Stimulated activated CD8-positive, alpha-beta memory T cell treated with anti-CD3 and anti-CD28 coated beads, Interleukin-2, amount 100 ng/mL, for 1 hour (primary cell): ENCODE measurements around the gene BABAM2.
"Not testable (repeated sequence)": the region's sequence is repeated elsewhere in the genome, so short reads cannot be mapped to it uniquely, and the experiment has no call there.

Experiments
- DNase-seq, 2 donors: peaks; one replicate each; pipeline ENCODE4 v3.0.0-alpha.2; 2020; ENCODE audit warnings: low read depth in 2 of 2

The BABAM2 gene

GRCh38 chr2:27942612-27943547, 52.4 kb downstream of the BABAM2 start:
- DNase-seq, result no peak

- DNase-seq, result no peak
Observed at GRCh38 chr2:27946530-27947060, 56.1 kb downstream of the BABAM2 start.

GRCh38 chr2:27952070-27952469, 61.5 kb downstream of the BABAM2 start:
- no peak for DNase-seq

- no peak for DNase-seq
Observed at GRCh38 chr2:27953077-27953476, 62.5 kb downstream of the BABAM2 start.

GRCh38 chr2:27954221-27954673, 63.7 kb downstream of the BABAM2 start:
- no peak for DNase-seq

GRCh38 chr2:27954771-27955383, 64.3 kb downstream of the BABAM2 start:
- no peak for DNase-seq

GRCh38 chr2:27955384-27956161, 65.0 kb downstream of the BABAM2 start:
- no peak for DNase-seq

GRCh38 chr2:27956888-27957287, 66.4 kb downstream of the BABAM2 start:
- DNase-seq, result no peak

- no peak for DNase-seq
Observed at GRCh38 chr2:27958711-27959378, 68.3 kb downstream of the BABAM2 start.

- no peak for DNase-seq
Observed at GRCh38 chr2:27959496-27959895, 69.0 kb downstream of the BABAM2 start.

GRCh38 chr2:27960237-27960912, 69.8 kb downstream of the BABAM2 start:
- DNase-seq, result no peak

- no peak for DNase-seq
Observed at GRCh38 chr2:27962006-27962405, 71.5 kb downstream of the BABAM2 start.

- DNase-seq, result no peak
Observed at GRCh38 chr2:27963472-27963871, 72.9 kb downstream of the BABAM2 start.

GRCh38 chr2:27964067-27964466, 73.5 kb downstream of the BABAM2 start:
- DNase-seq, result no peak

- no peak for DNase-seq
Observed at GRCh38 chr2:27965841-27966240, 75.3 kb downstream of the BABAM2 start.

GRCh38 chr2:27966466-27966865, 75.9 kb downstream of the BABAM2 start:
- DNase-seq, result no peak

GRCh38 chr2:27967076-27967475, 76.5 kb downstream of the BABAM2 start:
- DNase-seq, result no peak

- DNase-seq, result not testable (repeated sequence)
Observed at GRCh38 chr2:27968045-27968444, 77.5 kb downstream of the BABAM2 start.

GRCh38 chr2:27968957-27969356, 78.4 kb downstream of the BABAM2 start:
- DNase-seq, result not testable (repeated sequence)

- no peak for DNase-seq
Observed at GRCh38 chr2:27972311-27972710, 81.8 kb downstream of the BABAM2 start.

GRCh38 chr2:27973592-27973991, 83.1 kb downstream of the BABAM2 start:
- no peak for DNase-seq
